Activated CD8-positive, alpha-beta memory T cell treated with anti-CD3 and anti-CD28 coated beads, Interleukin-2, amount 50 U/mL, for 1 hour (primary cell): ENCODE measurements around the gene UBE2Q2.
"Not testable (repeated sequence)": the region's sequence is repeated elsewhere in the genome, so short reads cannot be mapped to it uniquely, and the experiment has no call there.

Experiments
- DNase-seq: peaks from one replicate; pipeline ENCODE4 v3.0.0-alpha.2; 2020; ENCODE audit errors: extremely low read depth

The UBE2Q2 gene

DNA sequence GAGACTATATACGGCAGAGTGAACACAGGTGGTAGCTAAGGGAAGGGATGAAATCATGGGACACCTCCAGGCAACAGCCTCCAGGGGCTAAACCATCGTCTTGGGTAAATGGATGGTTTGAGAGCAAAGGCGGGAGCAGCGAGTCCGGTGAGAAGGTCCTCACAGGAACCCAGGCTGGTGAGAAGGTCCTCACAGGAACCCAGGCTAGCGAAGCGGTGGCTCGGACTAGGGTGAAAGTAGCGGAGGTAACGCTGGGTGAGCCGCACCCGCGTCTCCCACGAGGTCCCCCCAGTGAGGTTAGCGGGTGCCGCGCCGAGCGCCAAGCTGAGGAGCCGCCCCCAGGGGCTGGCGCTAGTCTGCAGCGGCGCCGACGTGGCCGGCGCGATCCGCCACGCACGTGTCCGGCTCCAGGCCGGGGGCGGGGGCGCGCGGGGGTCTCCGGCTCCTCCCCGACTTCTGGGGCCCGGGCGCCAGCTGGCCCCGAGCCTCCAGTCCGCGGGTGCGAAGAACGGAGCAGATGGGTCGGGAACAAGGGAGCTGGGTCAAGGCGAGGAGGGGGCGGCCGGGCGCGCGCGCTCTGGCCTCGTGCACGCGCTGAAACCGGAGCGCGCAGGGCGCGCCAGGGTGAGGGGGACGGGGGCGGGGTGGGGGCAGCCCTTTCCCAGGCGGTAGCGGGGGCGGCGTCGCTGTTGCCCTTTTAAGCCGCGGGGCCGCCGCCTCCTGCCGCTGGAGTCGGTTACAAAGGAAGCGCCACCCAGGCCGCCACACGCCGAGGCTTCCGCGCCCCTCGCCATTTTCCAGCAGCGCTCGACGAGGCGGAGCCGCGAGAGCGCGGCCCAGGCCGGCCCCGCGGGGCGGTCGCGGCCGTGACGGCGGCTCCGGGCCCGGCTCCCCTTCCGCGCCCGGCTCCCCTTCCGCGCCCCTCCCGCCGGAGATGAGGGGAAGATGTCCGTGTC, at the start of gene UBE2Q2:
UBE2Q2 (plus strand) TSS at position 726 of the 956 bp plus-strand sequence; CDS start at position 946, 220 bp downstream.
- DNase-seq = peak; percentile 30

DNA sequence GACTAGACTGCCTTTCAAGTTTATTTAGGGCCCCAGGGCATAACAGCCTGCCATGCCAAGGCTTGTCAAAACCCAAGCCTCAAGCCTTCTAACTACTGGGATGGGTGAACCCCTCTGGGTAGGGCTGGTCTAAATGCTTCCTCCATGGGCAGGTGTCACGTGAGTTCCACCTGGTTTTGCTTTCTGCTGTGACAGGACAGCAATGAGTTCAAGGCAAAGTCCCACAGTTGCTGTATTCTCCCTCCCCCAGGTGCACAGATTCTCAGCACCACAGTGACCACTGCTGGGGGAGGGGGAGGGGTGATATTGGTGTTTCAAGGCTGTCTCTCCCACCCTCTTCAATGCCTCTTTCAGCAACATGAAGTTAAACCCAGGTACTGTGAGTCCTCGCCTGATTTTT, 46.9 kb upstream of the UBE2Q2 start:
- DNase-seq = no peak

DNA sequence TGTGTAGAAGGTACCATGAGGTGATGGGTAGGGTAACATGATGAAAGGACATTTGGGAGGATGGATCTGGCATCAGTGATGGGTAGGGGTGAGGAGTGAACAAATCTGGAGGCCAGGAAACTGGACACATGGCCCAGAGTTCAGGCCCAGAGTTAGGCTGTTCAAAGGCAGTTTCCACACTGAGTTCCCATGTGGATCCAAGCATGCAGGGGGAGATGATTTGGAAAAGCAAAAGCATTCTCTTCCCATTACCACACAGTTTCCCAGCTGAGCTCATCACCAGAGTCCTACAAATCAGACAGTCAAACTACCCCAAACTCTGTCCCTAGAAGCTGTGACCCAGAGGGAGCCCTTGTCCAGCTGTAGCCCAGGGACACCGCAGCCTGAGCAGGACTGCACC, 46.1 kb upstream of the UBE2Q2 start:
- not testable (repeated sequence) for DNase-seq

DNA sequence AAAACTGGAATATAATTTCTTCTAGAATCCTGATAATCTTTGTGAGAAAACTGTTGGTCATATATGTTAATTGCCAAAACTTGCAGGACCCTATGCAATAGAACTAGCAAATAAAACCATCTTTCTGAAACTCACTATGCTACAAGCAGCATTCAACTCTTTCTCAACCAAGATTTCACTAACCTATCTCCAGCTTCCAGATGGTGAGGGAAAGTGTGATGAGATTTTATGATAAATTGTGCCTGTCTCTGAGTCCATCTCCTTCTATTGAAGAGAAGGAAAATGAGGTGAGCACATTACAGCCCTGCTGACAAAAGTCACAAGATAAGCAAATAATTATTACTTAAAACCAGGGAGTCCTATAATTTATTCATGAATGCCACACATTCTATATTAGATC, 44.1 kb upstream of the UBE2Q2 start:
- no peak for DNase-seq

DNA sequence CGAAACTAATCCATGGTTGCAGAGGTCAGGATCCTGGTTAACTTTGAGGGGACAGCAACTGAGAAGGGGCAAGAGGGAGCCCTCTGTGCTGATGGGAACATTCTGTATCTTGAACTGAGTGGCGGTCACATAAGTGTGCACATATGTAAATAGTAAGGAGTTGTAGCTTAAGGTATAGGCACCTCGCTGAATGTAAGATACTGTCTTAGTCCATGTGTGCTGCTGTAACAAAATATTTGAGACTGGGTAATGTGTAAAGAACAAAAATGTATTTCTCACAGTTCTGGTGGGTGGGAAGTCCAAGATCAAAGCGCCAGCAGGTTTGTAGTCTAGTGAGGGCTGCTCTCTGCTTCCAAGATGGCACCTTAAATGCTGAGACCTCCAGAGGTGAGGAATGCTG, 42.8 kb upstream of the UBE2Q2 start:
- not testable (repeated sequence) for DNase-seq

DNA sequence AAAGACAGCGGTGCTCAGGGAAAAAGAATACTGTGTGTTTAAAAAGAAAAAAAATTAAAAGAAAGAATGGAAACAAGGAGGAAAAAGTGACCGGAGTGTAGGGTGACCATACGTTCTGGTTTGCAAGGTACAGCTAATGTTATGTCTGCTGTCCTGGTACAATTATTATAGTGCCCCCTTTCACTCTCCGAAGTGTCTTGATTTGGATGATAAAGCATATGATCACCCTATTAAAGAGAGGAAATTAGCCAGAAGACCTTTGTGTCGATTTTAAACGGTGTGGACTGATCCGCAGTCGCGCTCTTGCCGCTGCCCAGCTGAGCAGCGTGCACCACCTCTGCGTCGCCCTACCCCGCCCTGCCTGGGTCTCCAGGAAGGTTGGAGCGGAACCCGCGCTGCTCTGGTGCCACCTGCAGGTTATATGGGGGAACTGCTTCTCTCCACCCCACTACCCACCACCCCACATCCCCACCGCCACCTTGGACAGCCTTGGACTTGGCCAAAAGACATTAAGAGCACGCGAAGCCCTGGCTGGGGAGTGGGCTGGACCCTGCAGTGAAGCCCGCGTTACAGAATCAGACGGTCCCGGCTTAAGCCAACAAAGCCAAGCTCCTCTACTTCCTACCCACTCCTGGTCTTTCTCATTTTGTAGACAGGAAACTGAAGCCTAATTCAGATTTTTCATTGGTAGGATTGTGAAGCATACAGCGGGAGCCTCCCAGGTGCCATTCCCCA, 41.2 kb upstream of the UBE2Q2 start:
- DNase-seq = peak; percentile 47

DNA sequence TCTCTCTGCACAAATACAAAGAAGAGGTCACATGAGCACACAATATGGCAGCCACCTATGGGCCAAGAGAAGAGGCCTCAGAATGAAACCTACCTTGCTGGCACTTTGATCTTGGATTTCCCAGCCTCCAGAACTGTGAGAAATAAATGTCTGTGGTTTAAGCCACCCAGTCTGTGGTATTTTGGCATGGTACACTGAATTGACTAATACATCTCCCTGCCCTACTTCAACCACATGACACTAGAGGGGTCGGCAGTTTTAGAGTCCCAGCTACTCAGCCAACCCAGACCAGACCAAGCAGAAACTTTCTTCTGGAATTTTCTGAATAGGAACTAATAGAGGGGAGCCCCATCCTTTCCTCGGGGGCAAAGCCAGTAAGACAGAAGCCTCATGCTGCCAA, 35.8 kb upstream of the UBE2Q2 start:
- not testable (repeated sequence) for DNase-seq

DNA sequence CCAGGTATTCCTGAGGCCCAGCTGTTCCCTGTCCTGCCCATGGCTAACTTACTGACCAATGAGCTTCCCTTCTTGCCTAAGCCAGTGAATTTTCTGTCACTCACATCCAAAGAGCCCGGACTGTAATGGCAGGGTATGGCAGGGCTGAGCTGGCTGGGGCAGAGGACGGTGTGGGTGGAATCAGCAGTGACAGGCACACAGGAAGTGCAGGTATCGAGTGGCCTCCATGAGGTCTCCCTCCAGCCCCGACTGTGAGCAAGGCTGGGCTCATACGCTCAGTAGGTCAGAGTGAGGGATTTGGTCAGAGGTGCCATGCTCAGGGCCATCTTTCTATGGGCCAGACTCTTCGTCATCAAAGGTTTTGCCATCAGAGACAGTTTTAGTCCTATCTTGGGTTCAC, 35.2 kb upstream of the UBE2Q2 start:
- DNase-seq = not testable (repeated sequence)

DNA sequence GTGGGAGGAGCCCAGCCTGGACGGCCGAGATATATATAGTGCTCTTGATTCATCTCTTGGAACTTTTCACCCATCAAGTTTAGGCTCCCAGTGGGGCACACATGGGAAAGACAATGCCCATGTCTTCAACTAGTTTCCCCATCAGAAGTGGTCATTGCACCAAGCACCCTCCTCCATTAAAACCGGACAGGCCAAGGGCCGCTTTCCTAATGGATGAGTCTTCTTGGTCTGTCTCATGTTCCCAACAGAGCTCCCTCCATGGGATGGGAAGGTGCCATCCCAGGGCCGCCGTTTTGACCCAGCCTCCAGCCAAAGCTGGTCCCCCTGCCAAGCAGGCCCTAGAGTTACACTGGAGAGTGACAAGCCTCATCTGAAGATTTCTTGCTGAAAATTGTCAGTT, 34.7 kb upstream of the UBE2Q2 start:
- DNase-seq = no peak

DNA sequence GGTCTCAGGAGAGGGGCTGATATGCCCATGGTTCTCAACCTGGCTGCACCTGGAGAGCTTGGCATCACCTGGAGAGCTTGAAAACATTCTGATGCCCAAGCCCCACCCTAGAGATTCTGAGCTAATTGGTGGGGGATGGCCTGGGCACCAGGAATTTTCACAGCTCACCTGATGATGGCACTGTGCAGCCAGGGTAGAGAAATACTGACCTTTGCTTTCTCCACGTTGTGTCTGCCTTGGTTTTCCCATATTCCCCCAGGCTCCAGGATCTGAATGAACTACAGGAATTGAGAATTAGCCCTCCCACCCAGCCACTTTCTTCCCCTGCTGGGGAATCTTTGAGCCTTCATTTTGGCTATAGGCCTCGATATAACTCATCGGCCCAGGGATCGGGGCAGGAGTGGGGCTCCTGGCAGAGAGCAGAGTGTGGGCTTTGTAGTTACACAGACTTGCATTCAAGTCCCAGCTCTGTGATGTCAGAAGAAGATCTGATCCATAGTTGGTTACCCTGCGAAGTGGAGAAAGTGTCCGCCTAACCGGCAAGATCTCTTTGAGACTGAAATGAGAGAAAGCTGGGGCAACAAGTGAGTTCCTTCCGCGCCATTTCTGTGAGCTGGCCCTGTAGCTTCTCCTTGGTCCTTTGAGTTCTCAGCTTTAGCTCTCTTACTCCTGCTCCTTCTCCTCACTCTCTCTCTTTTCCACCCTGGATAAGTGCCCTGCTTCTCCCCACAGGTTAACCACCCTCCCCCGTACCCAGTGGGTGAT, 33.1 kb upstream of the UBE2Q2 start:
- no peak for DNase-seq

DNA sequence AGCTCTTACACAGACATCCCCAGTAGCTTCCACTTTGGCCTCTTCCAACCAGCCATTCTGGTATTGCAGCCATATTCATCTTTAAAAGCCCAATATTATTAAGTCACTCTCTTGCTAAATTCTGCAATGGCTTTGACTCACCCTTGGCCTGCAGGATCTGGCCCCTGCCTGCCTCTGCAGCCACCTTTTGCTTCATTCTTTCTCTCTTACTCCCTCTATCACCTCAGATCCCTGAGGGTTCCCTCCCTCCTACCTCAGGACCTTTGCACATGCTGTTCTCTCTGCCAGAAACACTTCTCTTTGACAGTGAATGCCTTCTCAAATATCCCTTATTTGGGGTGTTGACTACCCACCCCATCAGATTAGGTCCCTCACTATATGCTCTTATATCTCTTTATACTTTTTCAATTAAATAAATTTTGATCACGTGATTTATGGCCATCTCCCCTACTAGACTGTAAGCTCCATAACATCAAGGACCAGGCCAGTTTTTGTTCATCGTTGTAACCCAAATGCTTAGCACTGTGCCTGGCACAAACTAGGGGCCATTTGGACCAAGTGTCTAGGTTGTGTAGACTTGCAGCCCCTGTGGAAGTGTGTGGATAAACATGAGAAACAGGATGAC, 32.3 kb upstream of the UBE2Q2 start:
- DNase-seq = no peak

DNA sequence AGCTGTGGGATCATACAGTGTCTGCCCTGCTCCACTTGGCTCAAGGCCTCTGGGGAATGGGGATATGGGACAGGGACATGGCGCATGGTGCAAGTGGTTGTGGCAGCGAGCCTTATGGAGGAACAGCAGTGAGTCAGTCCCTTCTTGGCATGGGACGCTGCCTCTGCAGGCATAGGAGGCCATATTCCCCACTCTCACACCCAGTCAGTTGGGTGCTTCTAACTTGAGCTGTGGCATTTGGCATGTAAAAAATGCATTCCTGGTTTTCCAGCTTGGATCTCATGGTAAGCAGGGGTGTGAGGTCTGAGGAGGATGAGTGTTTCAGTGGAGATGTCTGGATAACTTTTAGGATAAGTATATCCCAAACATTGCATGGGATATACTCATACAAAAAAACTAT, 31.6 kb upstream of the UBE2Q2 start:
- no peak for DNase-seq

DNA sequence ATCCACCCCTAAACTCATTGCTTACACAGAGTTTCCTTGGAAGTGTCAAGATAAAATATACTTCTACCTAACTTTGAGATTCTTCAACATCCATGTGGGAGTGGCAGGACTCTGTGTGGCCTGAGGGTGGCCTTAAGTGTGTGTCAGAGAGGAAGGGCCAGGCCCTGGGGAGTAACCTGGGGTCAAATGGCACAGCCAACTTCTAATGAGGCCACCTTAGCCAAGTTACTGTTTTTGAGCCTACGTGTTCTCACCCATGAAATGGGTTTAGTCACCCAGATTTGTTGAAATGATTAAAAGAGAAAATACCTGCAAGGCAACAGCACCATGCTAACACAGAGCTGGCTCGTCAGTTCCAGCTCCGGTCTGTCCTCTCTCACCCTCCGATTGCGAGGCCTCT, 28.5 kb upstream of the UBE2Q2 start:
- no peak for DNase-seq

DNA sequence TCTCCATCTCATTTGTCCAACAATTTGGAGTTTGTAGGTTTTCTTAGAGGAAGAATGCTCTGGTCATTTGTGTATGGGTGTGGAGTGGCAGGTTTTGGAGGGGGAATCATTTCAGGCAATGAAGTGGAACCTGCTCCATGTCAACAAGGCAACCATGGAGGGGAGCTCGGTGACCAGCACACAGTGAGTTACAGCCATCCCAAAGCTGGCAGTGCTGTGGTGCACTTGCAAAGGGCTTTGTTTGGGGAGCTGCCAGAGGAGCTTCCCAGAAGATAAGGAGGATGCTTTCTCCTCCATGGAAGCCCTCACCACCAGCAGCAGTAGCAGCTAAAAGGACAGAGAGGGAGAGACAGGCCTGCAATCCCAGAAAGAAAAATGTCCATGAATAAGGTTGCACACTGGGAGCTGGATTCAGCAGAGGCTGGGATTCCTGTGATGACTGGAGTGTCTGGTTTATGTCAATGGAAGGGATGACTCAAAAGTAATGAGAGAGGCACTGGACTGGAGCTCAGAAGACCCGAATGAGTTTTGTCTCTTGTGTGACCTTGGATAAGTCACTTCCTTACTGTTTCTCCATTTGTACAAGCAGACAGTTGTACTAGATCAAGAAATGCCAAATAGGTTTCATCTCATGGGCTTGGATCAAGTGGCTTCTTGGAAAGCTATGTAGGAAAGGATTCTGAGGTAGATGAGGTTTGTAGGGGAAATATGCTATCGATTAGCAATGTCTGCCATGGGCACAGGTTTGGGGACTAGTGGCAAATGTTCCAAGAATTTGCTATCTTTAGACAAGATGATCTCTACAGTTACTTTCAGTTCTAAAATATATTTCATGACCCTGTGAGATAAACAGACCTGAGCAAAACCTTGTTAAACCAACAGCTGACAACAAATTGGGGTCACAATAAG, 27.2 kb upstream of the UBE2Q2 start:
- no peak for DNase-seq

DNA sequence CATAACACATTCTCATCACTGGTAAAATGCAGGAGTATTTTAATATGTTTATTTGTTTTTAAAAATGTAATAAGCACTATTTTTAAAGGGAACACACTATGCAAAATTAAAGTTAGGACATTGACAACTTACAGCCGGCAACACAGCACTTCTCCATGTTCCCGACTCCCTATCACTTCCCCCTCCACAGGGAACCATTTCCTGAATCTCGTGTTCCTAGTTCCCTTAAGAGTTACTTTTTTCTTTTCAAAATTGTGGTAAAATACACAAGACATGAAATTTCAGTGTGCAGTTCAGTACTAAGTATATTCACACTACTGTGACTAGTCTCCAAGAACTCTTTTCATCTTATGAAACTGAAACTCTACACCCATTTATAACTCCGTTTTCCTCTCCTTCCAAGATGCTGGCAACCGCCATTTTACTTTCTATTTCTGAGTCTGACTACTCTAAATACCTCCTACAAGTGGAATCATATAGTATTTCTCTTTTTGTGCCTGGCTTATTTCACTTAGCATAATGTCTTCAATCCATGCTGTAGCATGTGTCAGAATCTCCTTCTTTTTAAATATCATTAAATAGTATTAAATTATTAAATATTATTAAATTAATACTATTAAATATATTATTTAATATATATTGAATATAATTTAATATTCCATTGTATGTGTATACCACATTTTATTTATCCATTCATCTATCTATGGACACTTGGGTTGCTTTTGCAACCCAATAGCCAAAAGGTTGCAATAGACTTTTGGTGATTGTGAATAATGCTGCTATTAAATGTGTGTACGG, 25.9 kb upstream of the UBE2Q2 start:
- DNase-seq = no peak

DNA sequence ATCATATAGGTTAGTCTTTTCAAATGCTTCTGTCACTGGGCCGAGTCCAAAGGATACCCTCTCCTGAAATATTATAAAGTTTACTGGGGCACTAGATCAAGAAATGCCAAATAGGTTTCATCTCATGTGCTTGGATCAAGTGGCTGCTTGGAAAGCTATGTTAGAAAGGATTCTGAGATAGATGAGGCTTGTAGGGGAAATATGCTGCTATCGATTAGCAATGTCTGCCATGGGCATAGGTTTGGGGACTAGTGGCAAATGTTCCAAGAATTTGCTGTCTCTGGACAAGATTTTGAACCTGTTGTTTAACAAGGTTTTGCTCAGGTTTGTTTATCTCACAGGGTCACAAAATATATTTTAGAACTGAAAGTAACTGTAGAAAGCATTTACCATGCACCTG, 23.0 kb upstream of the UBE2Q2 start:
- DNase-seq = no peak

DNA sequence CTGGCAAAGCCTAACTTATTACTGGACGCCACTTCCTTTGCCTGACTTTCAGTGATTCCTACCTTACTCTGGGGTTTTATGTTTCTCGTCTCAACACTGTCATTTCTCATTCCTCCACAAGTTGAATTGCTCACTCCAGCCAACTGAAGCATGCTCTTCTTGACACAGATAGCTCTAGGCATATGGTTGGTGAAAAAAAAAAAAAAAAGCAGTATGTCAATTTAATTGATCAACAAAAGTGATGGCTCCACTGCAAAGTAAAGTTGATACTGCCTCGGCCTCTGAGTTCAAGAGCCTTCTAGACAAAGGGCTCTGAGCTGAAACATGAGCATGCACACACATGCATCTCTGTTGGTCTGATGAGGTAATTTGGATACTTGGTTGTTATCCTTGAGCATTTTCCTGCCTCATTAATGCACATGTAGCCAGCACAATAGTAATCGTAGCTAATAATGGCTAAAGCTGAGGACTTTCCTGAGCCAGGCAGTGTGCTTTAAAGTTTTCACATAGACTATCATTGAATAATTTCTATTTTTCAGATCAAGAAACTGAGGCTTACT, 21.4 kb upstream of the UBE2Q2 start:
- no peak for DNase-seq

DNA sequence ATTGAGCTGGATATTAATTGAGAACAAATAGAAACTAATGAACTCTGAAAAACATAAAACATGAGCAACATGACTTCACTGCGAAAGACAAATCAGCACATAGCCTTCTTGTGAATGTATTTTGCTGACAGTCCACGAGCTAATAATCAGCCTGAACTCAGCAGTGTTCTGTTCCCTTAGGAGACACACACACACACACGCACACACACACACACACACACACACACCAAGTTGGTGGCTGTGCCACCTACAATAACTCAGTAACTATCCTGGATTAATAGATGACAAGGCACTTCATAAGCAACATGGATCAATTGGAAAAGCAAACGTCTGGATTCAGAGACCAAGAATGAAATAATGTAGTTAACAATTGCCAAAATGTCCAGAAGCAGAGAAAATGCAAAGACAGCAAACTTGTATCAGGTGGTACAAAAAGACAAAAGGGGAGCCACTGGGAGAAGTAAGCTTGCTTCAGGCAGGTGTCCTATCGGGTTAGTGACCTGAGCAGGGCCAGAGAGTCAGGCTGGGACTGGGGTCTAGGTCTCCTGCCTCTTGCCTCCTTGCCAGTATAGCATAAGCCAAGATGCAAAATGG, 20.5 kb upstream of the UBE2Q2 start:
- no peak for DNase-seq
